GM21619 (cell line): ENCODE measurements around the gene PNPLA5.

ENCODE experiments used
- ATAC-seq: cut with Tn5 transposase; IDR thresholded peaks from one replicate; pipeline ENCODE4 v1.9.1; 2021; ENCODE audit not compliant: unreplicated experiment

Gene PNPLA5

GRCh38 chr22:43841742-43842141, 50.1 kb downstream of the PNPLA5 start:
- no peak for ATAC-seq

GRCh38 chr22:43840851-43841250, 51.0 kb downstream of the PNPLA5 start:
- ATAC-seq, result no peak

- no peak for ATAC-seq
These were observed 51.4 kb downstream of the PNPLA5 start for GRCh38 chr22:43840431-43840830.

GRCh38 chr22:43839781-43840180, 52.0 kb downstream of the PNPLA5 start:
- ATAC-seq, result no peak

GRCh38 chr22:43838571-43839307, 53.1 kb downstream of the PNPLA5 start:
- ATAC-seq, result no peak

GRCh38 chr22:43838161-43838560, 53.7 kb downstream of the PNPLA5 start:
- no peak for ATAC-seq

GRCh38 chr22:43837666-43838065, 54.1 kb downstream of the PNPLA5 start:
- ATAC-seq, result no peak

GRCh38 chr22:43835736-43836135, 56.1 kb downstream of the PNPLA5 start:
- no peak for ATAC-seq

GRCh38 chr22:43835166-43835565, 56.6 kb downstream of the PNPLA5 start:
- no peak for ATAC-seq

- ATAC-seq, result no peak
These were observed 58.2 kb downstream of the PNPLA5 start for GRCh38 chr22:43833286-43834240.

- no peak for ATAC-seq
These were observed 59.2 kb downstream of the PNPLA5 start for GRCh38 chr22:43832393-43833265.

- no peak for ATAC-seq
These were observed 60.0 kb downstream of the PNPLA5 start for GRCh38 chr22:43831561-43832392.

- no peak for ATAC-seq
These were observed 60.8 kb downstream of the PNPLA5 start for GRCh38 chr22:43830931-43831560.

- ATAC-seq, result no peak
These were observed 61.6 kb downstream of the PNPLA5 start for GRCh38 chr22:43829904-43830851.
